Measurements from ENCODE around the gene SPATA6L.

GRCh38 chr9:4558371-4558998 is 107.8 kb downstream of the SPATA6L start:
- TF ChIP-seq SMARCE1 (IDR thresholded peaks at IDR 0.05) (no peak), CBX5 (IDR thresholded peaks at IDR 0.05; ENCODE audit: borderline replicate concordance, low read depth) (no peak), REST (IDR thresholded peaks at IDR 0.05; ENCODE audit: borderline replicate concordance) (no peak), REST (CRISPR knock-in tag; IDR thresholded peaks at IDR 0.05; ENCODE audit: low read depth) (no peak), E2F6 (IDR thresholded peaks at IDR 0.05; ENCODE audit: borderline replicate concordance in 1 of 2, extremely low read depth in 1 of 2, insufficient read depth in 1 of 2, insufficient read length in 1 of 2, low read depth in 1 of 2, low read length in 1 of 2, poor library complexity in 1 of 2, severe bottlenecking in 1 of 2) (no peak), YBX1 (IDR thresholded peaks at IDR 0.05) (no peak), NFRKB (IDR thresholded peaks at IDR 0.05; ENCODE audit: low read depth) (no peak), ZBTB17 (CRISPR knock-in tag; IDR thresholded peaks at IDR 0.05) (no peak), HDAC3 (IDR thresholded peaks at IDR 0.05; ENCODE audit: borderline replicate concordance, partially characterized antibody) (no peak), RFX5 (IDR thresholded peaks at IDR 0.05; ENCODE audit: low read depth, low read length) (no peak), MYC (IDR thresholded peaks at IDR 0.05; ENCODE audit: low read depth, low read length) (no peak), MYC (CRISPR knock-in tag; IDR thresholded peaks at IDR 0.05; ENCODE audit: borderline replicate concordance, low read depth) (no peak)
- TF ChIP-seq, protein P1, sequence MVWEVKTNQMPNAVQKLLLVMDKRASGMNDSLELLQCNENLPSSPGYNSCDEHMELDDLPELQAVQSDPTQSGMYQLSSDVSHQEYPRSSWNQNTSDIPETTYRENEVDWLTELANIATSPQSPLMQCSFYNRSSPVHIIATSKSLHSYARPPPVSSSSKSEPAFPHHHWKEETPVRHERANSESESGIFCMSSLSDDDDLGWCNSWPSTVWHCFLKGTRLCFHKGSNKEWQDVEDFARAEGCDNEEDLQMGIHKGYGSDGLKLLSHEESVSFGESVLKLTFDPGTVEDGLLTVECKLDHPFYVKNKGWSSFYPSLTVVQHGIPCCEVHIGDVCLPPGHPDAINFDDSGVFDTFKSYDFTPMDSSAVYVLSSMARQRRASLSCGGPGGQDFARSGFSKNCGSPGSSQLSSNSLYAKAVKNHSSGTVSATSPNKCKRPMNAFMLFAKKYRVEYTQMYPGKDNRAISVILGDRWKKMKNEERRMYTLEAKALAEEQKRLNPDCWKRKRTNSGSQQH (CRISPR knock-in tag; IDR thresholded peaks at IDR 0.05), result no peak
- TF ChIP-seq, protein P2, sequence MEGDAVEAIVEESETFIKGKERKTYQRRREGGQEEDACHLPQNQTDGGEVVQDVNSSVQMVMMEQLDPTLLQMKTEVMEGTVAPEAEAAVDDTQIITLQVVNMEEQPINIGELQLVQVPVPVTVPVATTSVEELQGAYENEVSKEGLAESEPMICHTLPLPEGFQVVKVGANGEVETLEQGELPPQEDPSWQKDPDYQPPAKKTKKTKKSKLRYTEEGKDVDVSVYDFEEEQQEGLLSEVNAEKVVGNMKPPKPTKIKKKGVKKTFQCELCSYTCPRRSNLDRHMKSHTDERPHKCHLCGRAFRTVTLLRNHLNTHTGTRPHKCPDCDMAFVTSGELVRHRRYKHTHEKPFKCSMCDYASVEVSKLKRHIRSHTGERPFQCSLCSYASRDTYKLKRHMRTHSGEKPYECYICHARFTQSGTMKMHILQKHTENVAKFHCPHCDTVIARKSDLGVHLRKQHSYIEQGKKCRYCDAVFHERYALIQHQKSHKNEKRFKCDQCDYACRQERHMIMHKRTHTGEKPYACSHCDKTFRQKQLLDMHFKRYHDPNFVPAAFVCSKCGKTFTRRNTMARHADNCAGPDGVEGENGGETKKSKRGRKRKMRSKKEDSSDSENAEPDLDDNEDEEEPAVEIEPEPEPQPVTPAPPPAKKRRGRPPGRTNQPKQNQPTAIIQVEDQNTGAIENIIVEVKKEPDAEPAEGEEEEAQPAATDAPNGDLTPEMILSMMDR (IDR thresholded peaks at IDR 0.05 in 2 of 3, conservative IDR thresholded peaks at IDR 0.05 in 1 of 3; ENCODE audit: insufficient read depth in 2 of 3, low read depth in 1 of 3, low read length in 3 of 3), result no peak

All from K562 (cell line).